Activated CD4-positive, alpha-beta T cell treated with anti-CD3 and anti-CD28 coated beads, Interleukin-2, amount 10 ng/mL, durations not matched to agents 24 days and 14 days (primary cell): ENCODE measurements around the gene ASPSCR1. TPM values are rescaled to one million over a fixed set of nuclear protein-coding genes. Genes with fewer than 3 reads are reported as not detected.
"Not testable (repeated sequence)": the region's sequence is repeated elsewhere in the genome, so short reads cannot be mapped to it uniquely, and the experiment has no call there.

Experiments
- DNase-seq: peaks from one replicate; pipeline ENCODE4 v3.0.0; 2022
- H3K27ac Mint-ChIP-seq: one replicate; pipeline ENCODE4 v1.8.0; 2022; ENCODE audit warnings: mild to moderate bottlenecking, mixed read lengths
- H3K27me3 Mint-ChIP-seq: one replicate; pipeline ENCODE4 v1.8.0; 2022; ENCODE audit warnings: mixed read lengths
- H3K36me3 Mint-ChIP-seq: one replicate; pipeline ENCODE4 v1.8.0; 2022; ENCODE audit warnings: low read depth, mild to moderate bottlenecking, mixed read lengths
- H3K4me1 Mint-ChIP-seq: one replicate; pipeline ENCODE4 v1.8.0; 2021; ENCODE audit warnings: mixed read lengths
- H3K4me3 Mint-ChIP-seq: one replicate; pipeline ENCODE4 v1.8.0; 2022; ENCODE audit warnings: mild to moderate bottlenecking, moderate library complexity, mixed read lengths
- H3K9me3 Mint-ChIP-seq: one replicate; pipeline ENCODE4 v1.8.0; 2021; ENCODE audit warnings: mixed read lengths
- intact Hi-C: fragments of 100-400 bp; cut with micrococcal nuclease; formaldehyde crosslinking; loops from one replicate; pipeline ENCODE4 v1.15.1; 2023
- total RNA-seq: library from RNA; stranded (reverse); gene quantifications from 2 replicates; pipeline ENCODE4 v1.2.3, GENCODE V29; 2022

Gene ASPSCR1
- total RNA-seq, 1 donor from 2014 or later: 35.1 TPM

- Mint-ChIP-seq H3K9me3 (no peaks in the 10 kb centered on the region), H3K27ac (no peak overlapping the region), H3K4me1 (no peaks in the 10 kb centered on the region), H3K27me3 (peaks cover 13% of the 10 kb centered on the region), H3K36me3 (no peaks in the 10 kb centered on the region), H3K4me3 (no peak overlapping the region)
- DNase-seq: no peak
- intact Hi-C loops: loop anchor here (10.0 kb wide), 1 partner anchor 202 kb away; no protein-coding TSS in a partner anchor
Measured at GRCh38 chr17:81952792-81953228, 24.6 kb upstream of the ASPSCR1 start.

GRCh38 chr17:81953443-81953842 is 24.0 kb upstream of the ASPSCR1 start:
- H3K27ac Mint-ChIP-seq, H3K36me3 Mint-ChIP-seq, DNase-seq, H3K9me3 Mint-ChIP-seq, H3K4me1 Mint-ChIP-seq, H3K4me3 Mint-ChIP-seq: not testable (repeated sequence)
- H3K27me3 Mint-ChIP-seq: peaks cover 19% of the 10 kb centered on the region
- intact Hi-C loops: loop anchor here (10.0 kb wide), 1 partner anchor 201 kb away; no protein-coding TSS in a partner anchor

- H3K4me1 Mint-ChIP-seq: peaks cover 3% of the 10 kb centered on the region
- H3K4me3 Mint-ChIP-seq: no peak overlapping the region
- H3K27me3 Mint-ChIP-seq: peaks cover 26% of the 10 kb centered on the region
- H3K27ac Mint-ChIP-seq: no peak overlapping the region
- DNase-seq: no peak
- H3K9me3 Mint-ChIP-seq: no peaks in the 10 kb centered on the region
- H3K36me3 Mint-ChIP-seq: no peaks in the 10 kb centered on the region
- intact Hi-C loops: loop anchor here (10.0 kb wide), 1 partner anchor 200 kb away; no protein-coding TSS in a partner anchor
Measured at GRCh38 chr17:81954131-81955057, 23.0 kb upstream of the ASPSCR1 start.

GRCh38 chr17:81955058-81955681 is 22.3 kb upstream of the ASPSCR1 start:
- intact Hi-C loops: loop anchor here (10.0 kb wide), 1 partner anchor 200 kb away; no protein-coding TSS in a partner anchor
- H3K27ac Mint-ChIP-seq: no peak overlapping the region
- no peak for DNase-seq
- no peaks in the 10 kb centered on the region for H3K9me3 Mint-ChIP-seq
- H3K27me3 Mint-ChIP-seq: peaks cover 26% of the 10 kb centered on the region
- no peaks in the 10 kb centered on the region for H3K36me3 Mint-ChIP-seq
- H3K4me1 Mint-ChIP-seq: peaks cover 3% of the 10 kb centered on the region
- H3K4me3 Mint-ChIP-seq: no peak overlapping the region

- intact Hi-C loops: loop anchor here (10.0 kb wide), 1 partner anchor 199 kb away; no protein-coding TSS in a partner anchor
- Mint-ChIP-seq H3K27me3 (peaks cover 21% of the 10 kb centered on the region), H3K27ac (no peak overlapping the region)
Measured at GRCh38 chr17:81955756-81956544, 21.5 kb upstream of the ASPSCR1 start.

GRCh38 chr17:81956607-81957589 is 20.5 kb upstream of the ASPSCR1 start:
- H3K27me3 Mint-ChIP-seq: peaks cover 18% of the 10 kb centered on the region

More at GRCh38 chr17:81955756-81956544, 21.5 kb upstream of the ASPSCR1 start:
- DNase-seq: peak; percentile 55
- H3K36me3 Mint-ChIP-seq: no peaks in the 10 kb centered on the region
- no peak overlapping the region for H3K4me3 Mint-ChIP-seq
- no peaks in the 10 kb centered on the region for H3K9me3 Mint-ChIP-seq
- peaks cover 3% of the 10 kb centered on the region for H3K4me1 Mint-ChIP-seq

GRCh38 chr17:81957691-81958432 is 19.6 kb upstream of the ASPSCR1 start:
- Mint-ChIP-seq H3K27me3 (peaks cover 24% of the 10 kb centered on the region), H3K9me3 (no peaks in the 10 kb centered on the region), H3K4me1 (peaks cover 3% of the 10 kb centered on the region), H3K27ac (no peak overlapping the region), H3K36me3 (no peaks in the 10 kb centered on the region), H3K4me3 (peak overlapping the region; percentile 65)
- peak; percentile 56 for DNase-seq
- intact Hi-C loops: loop anchor here (10.0 kb wide), 1 partner anchor 197 kb away; no protein-coding TSS in a partner anchor

More at GRCh38 chr17:81956607-81957589, 20.5 kb upstream of the ASPSCR1 start:
- Mint-ChIP-seq H3K27ac (no peak overlapping the region), H3K9me3 (no peaks in the 10 kb centered on the region), H3K4me1 (peaks cover 3% of the 10 kb centered on the region), H3K36me3 (no peaks in the 10 kb centered on the region), H3K4me3 (no peak overlapping the region)
- intact Hi-C loops: loop anchor here (10.0 kb wide), 1 partner anchor 198 kb away; no protein-coding TSS in a partner anchor
- no peak for DNase-seq

- H3K27me3 Mint-ChIP-seq: peaks cover 32% of the 10 kb centered on the region
- no peaks in the 10 kb centered on the region for H3K36me3 Mint-ChIP-seq
- DNase-seq: no peak
- intact Hi-C loops: loop anchor here (1.0 to 10.0 kb wide), 2 partner anchors 63 to 196 kb away; no protein-coding TSS in a partner anchor
- H3K4me1 Mint-ChIP-seq: peaks cover 3% of the 10 kb centered on the region
- peak overlapping the region; percentile 53 for H3K27ac Mint-ChIP-seq
- peak overlapping the region; percentile 65 for H3K4me3 Mint-ChIP-seq
- H3K9me3 Mint-ChIP-seq: no peaks in the 10 kb centered on the region
Measured at GRCh38 chr17:81958633-81959342, 18.6 kb upstream of the ASPSCR1 start.

GRCh38 chr17:81959362-81960129 is 17.9 kb upstream of the ASPSCR1 start:
- Mint-ChIP-seq H3K36me3 (no peaks in the 10 kb centered on the region), H3K4me1 (peaks cover 3% of the 10 kb centered on the region), H3K4me3 (peak overlapping the region; percentile 65), H3K27ac (no peak overlapping the region), H3K9me3 (no peaks in the 10 kb centered on the region), H3K27me3 (peaks cover 40% of the 10 kb centered on the region)
- intact Hi-C loops: loop anchor here (1.0 to 10.0 kb wide), 2 partner anchors 62 to 195 kb away; no protein-coding TSS in a partner anchor
- peak; percentile 97 for DNase-seq

GRCh38 chr17:81960130-81960958 is 17.1 kb upstream of the ASPSCR1 start:
- H3K36me3 Mint-ChIP-seq: no peaks in the 10 kb centered on the region
- intact Hi-C loops: no loop called here
- peaks cover 46% of the 10 kb centered on the region for H3K27me3 Mint-ChIP-seq
- H3K9me3 Mint-ChIP-seq: no peaks in the 10 kb centered on the region
- no peak overlapping the region for H3K27ac Mint-ChIP-seq
- no peak overlapping the region for H3K4me3 Mint-ChIP-seq
- DNase-seq: no peak
- peaks cover 3% of the 10 kb centered on the region for H3K4me1 Mint-ChIP-seq
